ENCODE data around the gene TMEM258.

Gene TMEM258

DNA sequence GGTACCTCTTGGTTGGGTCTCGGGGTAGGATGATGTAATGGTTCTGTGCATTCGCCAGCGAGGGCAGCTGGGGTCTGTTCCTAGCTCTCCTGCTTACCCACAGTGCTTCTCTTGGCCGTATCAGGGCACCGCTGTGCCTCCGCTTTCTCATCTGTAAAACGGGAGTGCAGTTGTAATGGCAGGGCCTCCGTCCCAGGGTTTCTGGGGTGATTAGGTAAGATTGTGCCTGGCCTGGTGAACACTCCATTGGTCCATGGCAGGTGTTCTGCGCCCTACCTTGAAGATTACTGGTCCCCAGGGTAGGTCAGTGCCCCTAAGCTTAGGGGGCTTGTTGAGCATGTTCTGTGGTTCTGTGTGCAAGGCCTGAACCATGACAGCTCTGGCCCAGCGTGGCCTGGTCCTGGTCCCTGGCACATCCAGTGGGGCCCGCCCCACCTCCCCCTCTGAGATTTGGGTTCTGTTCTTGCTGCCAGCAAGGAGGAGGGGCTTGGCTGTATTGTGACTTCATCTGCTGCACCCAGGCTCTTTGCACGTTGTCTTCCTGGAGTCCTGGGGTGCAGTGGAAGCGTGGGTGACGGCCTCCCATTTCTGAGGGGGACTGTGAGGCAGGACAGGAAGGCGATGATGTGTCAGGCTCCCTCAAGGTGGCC is 35.1 kb downstream of the TMEM258 start:
- no peak for DNase-seq (ENCODE audit: low read depth)

DNA sequence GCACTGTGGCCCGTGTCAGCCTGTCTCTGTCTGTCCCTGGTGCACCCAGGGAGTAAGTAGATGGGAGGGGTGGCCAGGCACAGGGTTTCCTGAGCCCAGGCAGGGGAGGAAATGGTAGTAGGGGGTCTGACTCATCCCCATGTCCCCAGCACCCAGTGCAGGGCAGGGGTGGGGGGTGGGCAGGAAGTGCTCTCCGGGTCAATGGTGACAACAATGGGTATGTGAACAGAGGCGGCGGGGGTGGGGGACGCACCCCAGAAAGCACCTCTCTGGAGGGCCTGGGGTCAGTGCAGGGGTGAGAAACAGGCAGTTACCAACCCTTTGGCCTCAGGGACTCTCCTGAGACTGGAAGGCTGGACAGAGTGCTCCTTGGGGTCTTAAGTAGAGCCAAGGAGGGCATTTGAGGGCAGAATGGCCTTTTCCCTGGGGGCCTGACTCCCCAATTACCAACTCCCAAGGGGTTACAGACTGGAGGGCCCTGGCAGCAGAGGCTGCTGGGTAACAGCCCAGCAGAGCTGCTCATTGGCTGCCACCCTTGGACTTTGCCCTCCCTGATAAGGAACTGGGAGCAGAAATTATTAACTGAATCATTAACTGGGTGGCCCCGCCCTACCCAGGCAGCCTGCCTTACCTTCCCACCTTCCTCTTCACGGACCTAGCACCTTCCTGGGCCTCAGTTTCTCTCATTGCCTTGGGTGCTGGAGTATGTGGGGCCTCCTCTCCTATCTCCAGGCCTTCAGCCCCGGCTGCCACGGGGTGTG is 35.8 kb downstream of the TMEM258 start:
- DNase-seq (ENCODE audit: low read depth): no peak

GRCh38 chr11:61756147-61756451 is 36.3 kb downstream of the TMEM258 start:
- DNase-seq (ENCODE audit: low read depth): no peak

- no peak for DNase-seq (ENCODE audit: low read depth)
Measured at GRCh38 chr11:61754534-61755482, 37.6 kb downstream of the TMEM258 start.

DNA sequence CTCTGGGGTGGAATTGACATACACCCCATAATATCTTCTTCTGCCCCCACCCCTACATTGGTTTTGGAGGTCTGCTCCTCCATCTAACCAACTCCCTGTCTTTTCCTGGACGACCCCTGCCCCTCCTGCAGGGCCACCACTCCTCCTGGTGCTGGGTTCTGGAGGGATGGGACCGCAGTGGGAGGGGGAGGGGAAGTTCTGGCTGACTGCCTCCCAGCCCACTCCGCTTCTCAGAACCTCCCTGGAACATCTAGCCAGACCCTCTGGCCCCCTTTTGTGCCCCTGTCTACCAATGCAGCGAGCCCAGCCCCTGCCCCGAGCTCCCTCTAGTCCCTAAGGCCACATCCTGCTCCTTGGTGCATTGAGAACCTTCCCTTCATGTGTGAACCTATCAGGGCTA is 38.7 kb downstream of the TMEM258 start:
- DNase-seq (ENCODE audit: low read depth): no peak

GRCh38 chr11:61752925-61753521 is 39.4 kb downstream of the TMEM258 start:
- DNase-seq (ENCODE audit: low read depth): no peak

DNA sequence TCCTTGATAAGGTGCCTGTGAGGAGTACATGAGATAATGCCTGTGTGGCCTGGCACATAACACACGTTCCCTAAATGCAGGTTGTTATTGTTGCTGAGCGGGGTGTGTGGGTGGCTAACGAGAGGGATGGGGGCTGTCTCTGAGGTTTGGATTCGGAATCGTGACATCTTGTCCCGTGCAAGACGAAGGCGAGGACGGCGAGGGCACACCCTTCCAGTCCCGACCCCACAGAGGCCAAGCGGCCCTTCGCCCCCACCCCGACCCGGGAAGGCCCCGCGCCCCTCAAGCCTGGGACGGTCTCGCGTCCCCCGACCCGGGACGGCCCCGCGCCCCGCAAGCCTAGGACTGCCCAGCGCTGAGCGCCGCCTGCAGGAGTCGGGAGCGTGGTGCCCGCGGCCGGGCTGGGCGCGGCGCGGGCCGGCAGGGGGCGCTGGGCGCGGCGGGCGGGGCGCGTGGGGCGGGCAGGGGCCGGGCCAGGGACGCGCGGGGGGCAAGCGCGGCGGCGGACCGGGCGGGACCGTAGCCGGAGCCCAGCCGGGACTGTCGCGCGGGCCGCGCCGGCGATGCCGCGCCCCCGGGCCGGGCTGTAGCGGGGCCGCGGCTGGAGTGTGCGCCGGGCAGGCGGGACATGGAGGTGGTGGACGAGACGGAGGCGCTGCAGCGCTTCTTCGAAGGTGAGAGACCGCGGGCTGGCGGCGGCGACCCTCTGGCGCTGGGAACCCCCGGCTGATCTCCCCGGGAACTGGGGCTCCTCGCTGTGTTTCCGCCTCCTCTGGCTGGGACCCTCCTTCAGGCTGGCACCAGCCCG is 40.1 kb downstream of the TMEM258 start, which contains the start of gene MYRF:
MYRF (plus strand) TSS at position 520 of the 808 bp plus-strand sequence; CDS start at position 629, 109 bp downstream.
- peak; percentile 16 for DNase-seq (ENCODE audit: low read depth)

- no peak for DNase-seq (ENCODE audit: low read depth)
Measured at GRCh38 chr11:61751384-61751783, 41.0 kb downstream of the TMEM258 start.

DNA sequence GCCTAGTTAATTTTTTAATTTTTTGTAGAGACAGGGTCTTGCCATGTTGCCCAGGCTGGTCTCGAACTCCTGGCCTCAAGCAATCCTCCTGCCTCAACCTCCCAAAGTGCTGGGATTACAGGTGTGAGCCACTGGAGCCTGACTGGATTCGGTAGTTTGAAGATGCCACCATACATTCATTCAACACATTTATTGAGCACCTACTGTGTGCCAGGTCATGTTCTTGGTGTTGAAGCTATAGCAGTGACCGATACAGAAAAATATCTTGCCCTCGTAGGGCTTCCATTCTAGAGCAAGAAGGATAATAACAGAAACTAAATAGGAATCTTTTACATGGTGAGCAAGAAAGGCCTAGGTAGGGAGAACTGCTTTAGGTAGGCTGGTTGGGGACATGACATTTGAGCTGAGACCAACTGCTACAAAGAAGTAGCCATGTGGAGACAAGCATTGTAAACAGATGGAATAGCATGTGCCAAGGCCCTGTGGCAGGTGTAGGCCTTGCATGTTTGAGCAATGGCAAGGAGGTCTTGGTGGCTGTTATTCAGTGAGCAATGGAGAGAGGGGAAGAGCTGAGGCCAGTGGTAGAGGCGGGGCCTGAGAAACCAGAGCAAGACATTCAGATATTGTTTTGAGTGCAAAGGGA is 41.6 kb downstream of the TMEM258 start:
- no peak for DNase-seq (ENCODE audit: low read depth)

DNA sequence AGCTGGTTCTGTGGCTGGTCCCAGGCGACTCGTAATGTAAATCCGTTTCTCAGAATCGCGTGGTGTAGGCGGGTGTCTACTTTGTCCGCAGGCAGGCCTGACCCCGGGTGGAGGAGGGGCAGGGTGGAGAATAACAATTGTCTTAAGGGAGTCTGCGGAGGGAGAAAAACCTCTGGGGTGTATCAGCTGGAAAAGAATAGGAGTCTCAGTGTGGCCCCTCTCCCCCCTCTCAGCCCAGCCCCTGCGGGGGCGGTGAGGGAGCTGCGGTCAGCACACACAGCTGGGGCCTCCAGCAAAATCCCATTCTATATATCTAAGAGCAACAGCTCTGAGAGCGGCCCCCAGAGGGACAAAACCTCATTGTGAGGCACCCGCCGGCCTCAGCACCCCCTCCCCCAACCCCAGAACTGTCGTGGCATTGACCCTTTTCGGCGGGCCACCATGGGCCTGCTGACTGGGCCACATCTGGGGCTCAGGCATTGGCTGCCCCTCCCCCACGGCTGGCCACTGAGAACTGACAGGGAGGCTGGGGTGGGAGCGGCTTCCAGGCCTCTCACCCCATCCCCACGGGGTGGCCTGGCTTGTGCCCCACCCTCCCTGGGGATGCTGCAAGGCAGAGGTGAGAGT is 42.7 kb downstream of the TMEM258 start:
- DNase-seq (ENCODE audit: low read depth): no peak

- DNase-seq (ENCODE audit: low read depth): no peak
Measured at GRCh38 chr11:61747967-61748285, 44.5 kb downstream of the TMEM258 start.

GRCh38 chr11:61747192-61747966 is 45.0 kb downstream of the TMEM258 start:
- no peak for DNase-seq (ENCODE audit: low read depth)

DNA sequence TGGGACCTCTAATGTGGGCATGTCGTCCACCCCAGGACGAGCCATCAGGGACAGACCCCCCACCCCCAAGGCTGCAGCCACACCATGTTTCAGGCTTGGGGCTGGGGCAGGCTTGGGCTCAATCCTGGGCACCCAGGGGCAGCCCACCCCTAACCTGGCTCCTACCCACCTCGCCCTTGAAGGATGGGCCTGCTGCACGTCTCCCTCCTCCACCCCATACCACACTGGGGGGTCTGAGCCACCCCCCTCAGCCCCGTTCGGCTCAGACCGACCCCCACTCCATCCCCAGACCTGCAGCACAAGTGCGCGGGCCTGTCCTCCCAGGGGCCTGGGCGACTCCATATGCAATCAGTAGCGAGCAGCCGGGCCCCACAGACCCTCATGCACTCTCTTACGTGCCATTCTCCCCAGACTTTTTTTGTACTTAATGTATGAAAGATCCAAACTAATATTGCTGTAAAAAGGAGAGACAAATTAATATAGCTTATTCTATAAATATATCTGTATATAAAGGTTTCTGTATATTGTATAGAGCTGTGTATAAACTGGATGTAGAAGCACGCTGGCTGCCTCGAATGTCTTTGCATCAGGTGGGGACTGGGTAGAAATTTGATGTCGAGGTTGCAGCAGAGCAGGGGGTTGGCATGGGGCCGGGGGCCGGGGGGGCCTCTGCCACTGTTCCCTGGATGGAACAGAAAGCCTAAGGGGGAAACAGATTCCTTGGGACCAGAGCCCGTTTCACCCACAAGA is 45.8 kb downstream of the TMEM258 start:
- DNase-seq (ENCODE audit: low read depth): no peak

DNA sequence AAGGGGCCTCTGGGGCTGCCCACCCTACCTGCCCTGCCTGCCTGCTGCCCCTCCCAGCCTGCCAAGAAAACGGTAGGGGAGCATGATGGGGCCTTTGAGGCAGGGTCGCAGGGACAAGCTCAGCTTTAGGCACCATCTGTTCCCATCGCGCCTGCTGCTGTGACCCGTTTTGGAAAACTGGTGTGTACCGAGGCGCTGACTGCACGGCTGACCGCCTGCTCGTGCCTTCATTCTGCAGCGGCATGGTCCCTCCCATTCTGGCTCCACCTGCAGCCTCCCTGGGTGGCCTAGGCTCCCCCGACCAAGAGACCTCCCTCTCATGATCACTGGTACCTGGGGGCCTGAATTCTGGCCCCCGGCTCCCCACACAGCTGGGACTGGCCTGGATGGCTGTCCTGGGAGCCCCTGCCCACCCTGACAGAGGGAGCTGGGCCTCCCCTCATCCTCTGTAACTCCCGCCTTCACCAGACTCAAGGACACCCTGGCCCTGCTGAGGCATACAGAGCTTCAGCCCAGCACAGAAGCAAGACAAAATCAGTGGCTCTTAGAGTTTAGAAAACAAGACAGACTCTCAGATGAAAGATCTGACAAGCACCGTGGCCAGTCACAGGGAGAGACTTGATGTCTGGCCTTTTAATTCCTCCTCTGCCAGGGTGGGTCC is 46.5 kb downstream of the TMEM258 start:
- no peak for DNase-seq (ENCODE audit: low read depth)

- DNase-seq (ENCODE audit: low read depth): no peak
Measured at GRCh38 chr11:61744609-61745156, 47.7 kb downstream of the TMEM258 start.

GRCh38 chr11:61744181-61744580 is 48.2 kb downstream of the TMEM258 start:
- DNase-seq (ENCODE audit: low read depth): no peak

- DNase-seq (ENCODE audit: low read depth): no peak
Measured at GRCh38 chr11:61743486-61744095, 48.8 kb downstream of the TMEM258 start.

DNA sequence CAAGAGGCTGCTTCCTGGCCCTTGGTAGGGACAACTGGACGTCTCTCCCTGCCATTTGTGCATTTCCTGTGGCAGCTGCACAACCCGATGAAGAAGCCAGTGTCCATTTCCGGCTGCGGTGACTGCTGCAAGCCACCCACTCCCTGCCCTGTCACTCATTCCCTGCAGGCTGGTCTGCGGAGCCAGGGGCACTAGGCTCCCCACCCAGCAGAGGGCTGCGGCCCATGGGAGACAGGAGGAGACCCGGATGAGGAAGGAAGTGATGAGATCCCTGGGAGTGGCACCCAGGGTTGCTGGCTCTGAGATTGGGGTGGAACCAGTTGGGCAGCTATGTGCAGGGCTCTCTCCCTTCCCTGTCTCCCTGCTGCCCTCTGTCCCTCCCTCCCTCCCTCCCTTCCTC is 50.0 kb downstream of the TMEM258 start:
- no peak for DNase-seq (ENCODE audit: low read depth)
